ENCODE data around the gene KCNQ1. TPM values are rescaled to one million over a fixed set of nuclear protein-coding genes. Genes with fewer than 3 reads are reported as not detected.

Gene KCNQ1
- total RNA-seq, 4 donors from 2014 or later, result 2.6 to 12.7 (median 4.9) TPM

DNA sequence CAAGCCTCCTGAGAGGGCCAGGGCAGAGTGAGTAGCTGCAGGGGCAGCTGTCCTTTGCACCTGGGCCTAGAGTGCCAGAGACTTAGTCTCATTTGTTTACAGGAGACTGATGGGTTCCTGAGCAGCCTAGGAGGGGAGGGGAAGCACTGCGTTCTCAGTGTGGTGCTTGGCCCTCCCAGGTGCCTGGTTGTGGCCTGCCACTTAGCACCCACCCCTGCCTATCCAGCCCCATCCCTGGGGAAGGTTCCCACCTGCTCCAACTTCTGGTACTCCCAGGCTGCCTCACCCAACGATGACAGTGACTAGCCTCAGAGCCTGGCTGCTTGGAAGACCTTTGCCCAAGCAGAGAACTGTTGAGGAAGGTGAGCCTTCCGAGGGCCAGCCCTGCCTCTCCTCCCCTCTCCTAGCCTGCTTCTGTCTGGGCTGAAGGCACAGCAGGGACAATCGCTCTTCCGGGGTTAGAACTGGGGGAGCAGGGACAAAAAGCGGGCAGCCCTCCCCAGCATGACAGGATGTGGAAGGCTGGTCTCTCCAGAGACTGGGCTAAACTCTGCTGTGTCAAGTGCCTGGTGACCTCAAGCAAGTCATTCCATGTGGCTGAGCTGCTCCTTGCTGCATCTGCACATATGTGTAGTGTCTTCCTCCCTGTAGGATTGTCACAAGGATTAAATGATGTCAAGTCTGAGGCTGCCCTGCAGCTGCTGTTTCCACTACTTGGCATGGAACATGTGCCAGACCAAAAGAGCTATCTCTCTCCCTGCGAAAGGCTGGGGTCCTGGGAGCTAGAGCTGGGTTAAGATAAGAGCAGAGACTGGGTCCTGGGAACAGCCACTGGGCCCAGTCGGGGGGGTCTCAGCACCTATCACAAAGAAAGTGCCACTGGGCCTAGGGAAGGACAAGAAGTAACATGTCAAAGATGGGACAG is 245.1 kb downstream of the KCNQ1 start:
- Histone ChIP-seq H3K36me3 (no peaks in the 10 kb centered on the region), H3K27me3 (no peaks in the 10 kb centered on the region), H3K4me1 (peaks cover 0 to 91% (median 41%) of the 10 kb centered on the region in 3 donors), H3K27ac (no peak overlapping the region), H3K9me3 (no peaks in the 10 kb centered on the region), H3K4me3 (no peak overlapping the region)
- no peak for ATAC-seq
- TF ChIP-seq POLR2A (IDR thresholded peaks at IDR 0.05) (no peak), POLR2AphosphoS5 (IDR thresholded peaks at IDR 0.05) (no peak), EP300 (IDR thresholded peaks at IDR 0.05) (no peak)
- TF ChIP-seq, protein P1, sequence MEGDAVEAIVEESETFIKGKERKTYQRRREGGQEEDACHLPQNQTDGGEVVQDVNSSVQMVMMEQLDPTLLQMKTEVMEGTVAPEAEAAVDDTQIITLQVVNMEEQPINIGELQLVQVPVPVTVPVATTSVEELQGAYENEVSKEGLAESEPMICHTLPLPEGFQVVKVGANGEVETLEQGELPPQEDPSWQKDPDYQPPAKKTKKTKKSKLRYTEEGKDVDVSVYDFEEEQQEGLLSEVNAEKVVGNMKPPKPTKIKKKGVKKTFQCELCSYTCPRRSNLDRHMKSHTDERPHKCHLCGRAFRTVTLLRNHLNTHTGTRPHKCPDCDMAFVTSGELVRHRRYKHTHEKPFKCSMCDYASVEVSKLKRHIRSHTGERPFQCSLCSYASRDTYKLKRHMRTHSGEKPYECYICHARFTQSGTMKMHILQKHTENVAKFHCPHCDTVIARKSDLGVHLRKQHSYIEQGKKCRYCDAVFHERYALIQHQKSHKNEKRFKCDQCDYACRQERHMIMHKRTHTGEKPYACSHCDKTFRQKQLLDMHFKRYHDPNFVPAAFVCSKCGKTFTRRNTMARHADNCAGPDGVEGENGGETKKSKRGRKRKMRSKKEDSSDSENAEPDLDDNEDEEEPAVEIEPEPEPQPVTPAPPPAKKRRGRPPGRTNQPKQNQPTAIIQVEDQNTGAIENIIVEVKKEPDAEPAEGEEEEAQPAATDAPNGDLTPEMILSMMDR (IDR thresholded peaks at IDR 0.05), result no peak
- 75% methylated on average over 2 of the region's 8 CpGs; no CpG with 5 or more reads in 1 of the 2 donors for WGBS, 2 donors (ENCODE audit: low coverage in 1 of 2)

DNA sequence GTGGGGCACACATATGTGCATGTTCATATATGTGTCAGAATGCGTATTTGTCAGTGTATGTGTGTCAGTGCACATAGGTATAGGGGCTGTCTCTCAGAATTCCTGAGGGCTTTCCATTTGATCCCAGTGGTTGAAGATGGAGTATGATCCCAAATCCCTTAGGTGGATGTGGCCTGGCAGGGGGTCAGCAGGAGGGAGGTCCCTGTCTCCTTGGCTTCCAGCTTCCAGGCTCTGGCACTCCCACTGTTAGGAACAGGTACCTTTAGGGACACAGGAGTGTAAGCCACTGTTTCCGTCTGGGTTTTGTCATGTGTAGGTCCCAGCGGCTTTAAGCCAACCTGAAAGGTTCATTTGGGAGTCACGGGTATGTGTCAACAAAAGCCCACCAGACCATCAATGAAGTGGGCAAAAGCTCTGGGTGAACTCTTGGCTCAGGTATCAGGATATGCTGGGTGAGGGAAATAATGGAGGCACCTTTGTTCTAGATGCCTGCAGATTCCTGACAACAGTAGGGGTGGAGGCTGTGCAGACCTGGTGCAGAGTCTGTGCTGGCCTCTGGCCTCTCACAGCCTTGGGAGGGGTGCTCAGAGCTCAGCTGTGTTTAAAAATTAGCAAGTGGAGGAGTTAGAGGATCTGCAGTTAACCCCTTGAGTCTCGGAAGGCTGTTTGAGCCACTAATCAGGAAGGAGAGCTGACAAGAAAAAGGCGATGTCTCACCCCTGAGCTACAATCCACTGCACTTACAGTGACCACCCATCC is 246.0 kb downstream of the KCNQ1 start:
- no peak for TF ChIP-seq POLR2AphosphoS5 (IDR thresholded peaks at IDR 0.05)
- TF ChIP-seq, protein P1 (IDR thresholded peaks at IDR 0.05), result no peak
- no peak for TF ChIP-seq EP300 (IDR thresholded peaks at IDR 0.05)
- TF ChIP-seq POLR2A (IDR thresholded peaks at IDR 0.05), result no peak
- Histone ChIP-seq H3K27ac (no peak overlapping the region), H3K9me3 (no peaks in the 10 kb centered on the region), H3K27me3 (no peaks in the 10 kb centered on the region), H3K36me3 (no peaks in the 10 kb centered on the region), H3K4me3 (no peak overlapping the region), H3K4me1 (peaks cover 0 to 94% (median 41%) of the 10 kb centered on the region in 3 donors)
- WGBS, 2 donors (ENCODE audit: low coverage in 1 of 2), result 81 to 100% methylated on average over 1 to 5 of the region's 6 CpGs
- no peak for ATAC-seq

DNA sequence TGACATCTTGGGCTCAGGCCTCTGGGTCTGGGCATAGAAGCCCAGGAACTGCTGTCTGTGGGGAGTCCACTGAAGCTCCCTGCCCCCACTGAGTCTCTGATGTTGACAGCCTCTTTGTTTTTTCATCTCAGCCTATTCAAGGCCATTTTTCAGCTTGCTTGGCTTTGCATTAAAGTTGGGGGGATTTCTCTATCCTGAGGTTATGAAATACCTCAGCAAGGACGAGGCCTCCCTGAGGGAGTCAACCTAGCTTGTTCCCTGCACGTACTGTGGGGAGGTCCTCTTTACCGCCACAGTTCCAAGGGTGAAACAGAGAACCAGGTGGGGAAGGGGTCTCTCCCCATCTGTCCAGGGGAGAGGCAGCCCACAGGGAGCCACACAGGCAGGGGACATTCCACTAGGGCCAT is 246.6 kb downstream of the KCNQ1 start:
- H3K4me3 ChIP-seq, result no peak overlapping the region
- H3K36me3 ChIP-seq, result no peaks in the 10 kb centered on the region
- H3K9me3 ChIP-seq, result no peaks in the 10 kb centered on the region
- no peaks in the 10 kb centered on the region for H3K27me3 ChIP-seq
- WGBS, 2 donors (ENCODE audit: low coverage in 1 of 2), result no CpG with 5 or more reads among the region's 3 CpGs
- ATAC-seq, result no peak
- H3K4me1 ChIP-seq, result peaks cover 0 to 100% (median 41%) of the 10 kb centered on the region in 3 donors
- H3K27ac ChIP-seq, result no peak overlapping the region
- no peak for TF ChIP-seq POLR2A (IDR thresholded peaks at IDR 0.05)
- no peak for TF ChIP-seq EP300 (IDR thresholded peaks at IDR 0.05)
- TF ChIP-seq, protein P1 (IDR thresholded peaks at IDR 0.05), result no peak
- TF ChIP-seq POLR2AphosphoS5 (IDR thresholded peaks at IDR 0.05), result no peak

DNA sequence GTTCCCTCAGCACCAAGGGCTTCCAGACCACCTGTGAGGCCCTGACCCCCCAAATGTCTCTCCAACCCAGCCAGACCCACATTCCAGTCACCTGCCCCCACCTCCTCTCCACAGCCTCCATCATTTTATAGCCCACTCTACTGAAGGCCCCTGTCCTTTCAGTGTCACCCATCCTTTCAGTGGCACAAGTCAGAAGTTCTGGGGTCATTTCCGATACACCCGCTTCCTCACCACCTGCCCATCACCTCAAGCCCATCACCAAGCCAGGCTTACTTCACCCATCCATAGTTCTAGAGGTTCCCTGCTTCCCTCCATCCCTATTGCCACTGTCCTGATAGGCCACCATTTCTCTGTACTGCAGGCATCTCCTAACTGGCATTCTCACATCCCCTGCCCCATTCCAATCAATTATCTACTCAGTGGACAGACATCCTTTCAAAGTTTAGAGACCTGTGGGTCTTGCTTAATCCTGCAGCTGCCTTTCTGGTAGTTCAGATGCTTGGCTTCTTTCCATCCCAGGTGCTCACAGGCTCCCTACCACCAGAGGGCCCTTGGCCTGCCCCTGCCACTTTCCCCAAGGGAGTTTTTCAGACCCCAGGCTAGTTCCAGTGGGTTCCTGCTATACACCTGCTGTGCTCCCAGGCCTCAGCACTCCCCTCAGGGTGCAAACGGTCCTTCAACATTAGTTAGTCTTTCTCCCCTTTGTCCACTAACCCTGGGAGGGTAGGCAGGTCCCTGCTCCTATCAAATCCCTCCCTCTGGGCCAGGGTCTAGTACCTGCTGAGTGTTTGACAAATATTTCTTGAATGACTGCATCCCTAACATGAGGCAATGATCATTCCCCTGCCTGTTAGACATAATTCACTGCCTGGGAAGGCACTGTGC is 247.4 kb downstream of the KCNQ1 start:
- no peak for ATAC-seq
- 79 to 100% methylated on average over 2 to 3 of the region's 3 CpGs for WGBS, 2 donors (ENCODE audit: low coverage in 1 of 2)
- no peak overlapping the region for H3K4me3 ChIP-seq
- no peaks in the 10 kb centered on the region for H3K9me3 ChIP-seq
- no peaks in the 10 kb centered on the region for H3K36me3 ChIP-seq
- H3K4me1 ChIP-seq, result peaks cover 0 to 100% (median 41%) of the 10 kb centered on the region in 3 donors
- TF ChIP-seq, protein P1 (IDR thresholded peaks at IDR 0.05), result peak in 2 of 4 experiments; percentile 28 to 50
- TF ChIP-seq POLR2A (IDR thresholded peaks at IDR 0.05), result no peak
- no peak overlapping the region for H3K27ac ChIP-seq
- no peaks in the 10 kb centered on the region for H3K27me3 ChIP-seq

Measured in gastroesophageal sphincter (tissue), 4 donors.